SK-N-SH treated with all-trans-retinoic acid at 6 μM for 48 hours (cell line): Measurements from ENCODE around the gene TMEM200B.
"Not testable (repeated sequence)": the region's sequence is repeated elsewhere in the genome, so short reads cannot be mapped to it uniquely, and the experiment has no call there.

ENCODE experiments used
- ATAC-seq: fragments of 200-7000 bp; cut with Tn5 transposase; 3 replicates; pipeline ENCODE4 v1.9.1; 2020; ENCODE audit warnings: mild to moderate bottlenecking, moderate library complexity
- BACH2 ChIP-seq: fragments of 250-450 bp; sonication (Bioruptor Pico); IDR thresholded peaks from 2 replicates; pipeline ENCODE4 v1.9.0; 2021; ENCODE audit warnings: mild to moderate bottlenecking, borderline replicate concordance
- CREB5 ChIP-seq: fragments of 250-450 bp; sonication (Bioruptor Pico); IDR thresholded peaks from 2 replicates; pipeline ENCODE4 v1.5.1; 2020; ENCODE audit warnings: low read depth, mild to moderate bottlenecking, moderate library complexity
- CSDC2 ChIP-seq: fragments of 250-450 bp; sonication (Bioruptor Pico); IDR thresholded peaks from 2 replicates; pipeline ENCODE4 v1.5.0; 2020; ENCODE audit warnings: mild to moderate bottlenecking, moderate library complexity
- CSRNP3 ChIP-seq: fragments of 250-450 bp; sonication (Bioruptor Pico); IDR thresholded peaks from 2 replicates; pipeline ENCODE4 v1.5.1; 2021; ENCODE audit warnings: mild to moderate bottlenecking, moderate library complexity
- ESRRG ChIP-seq: fragments of 250-450 bp; sonication (Bioruptor Pico); IDR thresholded peaks from 2 replicates; pipeline ENCODE4 v1.6.1; 2021; ENCODE audit warnings: mild to moderate bottlenecking
- GLIS3 ChIP-seq: fragments of 250-450 bp; sonication (Bioruptor Pico); IDR thresholded peaks from 2 replicates; pipeline ENCODE4 v1.5.0; 2020; ENCODE audit warnings: mild to moderate bottlenecking, moderate library complexity
- ISL1 ChIP-seq: fragments of 250-450 bp; sonication (Bioruptor Pico); IDR thresholded peaks from 2 replicates; pipeline ENCODE4 v2.1.2; 2022; ENCODE audit warnings: mild to moderate bottlenecking, moderate library complexity
- OSR1 ChIP-seq: fragments of 250-450 bp; sonication (Bioruptor Pico); IDR thresholded peaks from 2 replicates; pipeline ENCODE4 v1.8.0; 2022; ENCODE audit warnings: moderate library complexity, mild to moderate bottlenecking, inconsistent platforms
- PATZ1 ChIP-seq: fragments of 250-450 bp; sonication (Bioruptor Pico); IDR thresholded peaks from 2 replicates; pipeline ENCODE4 v1.8.0; 2020; ENCODE audit warnings: mild to moderate bottlenecking, moderate library complexity, borderline replicate concordance
- POU6F1 ChIP-seq: fragments of 250-450 bp; sonication (Bioruptor Pico); IDR thresholded peaks from 2 replicates; pipeline ENCODE4 v1.8.0; 2021; ENCODE audit warnings: low read depth, mild to moderate bottlenecking, moderate library complexity, borderline replicate concordance
- SNAI2 ChIP-seq: fragments of 250-450 bp; sonication (Bioruptor Pico); IDR thresholded peaks from 2 replicates; pipeline ENCODE4 v1.5.0; 2020; ENCODE audit warnings: mild to moderate bottlenecking, moderate library complexity
- TCF4 ChIP-seq: fragments of 250-450 bp; sonication (Bioruptor Pico); IDR thresholded peaks from 2 replicates; pipeline ENCODE4 v1.8.0; 2021; ENCODE audit warnings: mild to moderate bottlenecking, moderate library complexity, borderline replicate concordance
- TOX ChIP-seq: fragments of 250-450 bp; sonication (Bioruptor Pico); IDR thresholded peaks from 2 replicates; pipeline ENCODE4 v1.8.0; 2021; ENCODE audit warnings: mild to moderate bottlenecking, moderate library complexity, borderline replicate concordance
- ZFP3 ChIP-seq: fragments of 250-450 bp; sonication (Bioruptor Pico); IDR thresholded peaks from 2 replicates; pipeline ENCODE4 v1.5.0; 2020; ENCODE audit warnings: mild to moderate bottlenecking, moderate library complexity
- ZFP30 ChIP-seq: fragments of 450-650 bp; formaldehyde crosslinking; IDR thresholded peaks from 2 replicates; pipeline ENCODE4 v1.5.0; 2022; ENCODE audit warnings: mild to moderate bottlenecking, moderate library complexity
- ZNF565 ChIP-seq: fragments of 450-650 bp; formaldehyde crosslinking; conservative IDR thresholded peaks from 2 replicates; pipeline ENCODE4 v1.5.0; 2020; ENCODE audit warnings: low read depth, mild to moderate bottlenecking, moderate library complexity
- ZNF8 ChIP-seq: fragments of 450-650 bp; formaldehyde crosslinking; IDR thresholded peaks from 2 replicates; pipeline ENCODE4 v1.5.0; 2020; ENCODE audit warnings: mild to moderate bottlenecking, moderate library complexity

The TMEM200B gene

GRCh38 chr1:29082519-29082918 is 41.2 kb downstream of the TMEM200B start:
- TF ChIP-seq ZFP3 (CRISPR knock-in tag) (no peak), CSDC2 (CRISPR knock-in tag) (no peak), GLIS3 (no peak), BACH2 (CRISPR knock-in tag) (no peak), TCF4 (CRISPR knock-in tag) (no peak), TOX (CRISPR knock-in tag) (no peak), OSR1 (CRISPR knock-in tag) (no peak), ZNF8 (no peak), SNAI2 (no peak), ISL1 (CRISPR knock-in tag) (no peak)
- no peak for ATAC-seq

- no peak for TF ChIP-seq POU6F1 (CRISPR knock-in tag)
- TF ChIP-seq ESRRG (CRISPR knock-in tag), result no peak
- no peak for TF ChIP-seq ZNF565 (CRISPR knock-in tag)
- no peak for TF ChIP-seq BACH2 (CRISPR knock-in tag)
- no peak for TF ChIP-seq PATZ1 (CRISPR knock-in tag)
- TF ChIP-seq TCF4 (CRISPR knock-in tag), result no peak
- TF ChIP-seq CREB5 (CRISPR knock-in tag), result no peak
- no peak for TF ChIP-seq TOX (CRISPR knock-in tag)
- ATAC-seq, result no peak
Measured at GRCh38 chr1:29081201-29081600, 42.5 kb downstream of the TMEM200B start.

- ATAC-seq, result not testable (repeated sequence)
Measured at GRCh38 chr1:29079916-29080629, 43.6 kb downstream of the TMEM200B start.

- no peak for ATAC-seq
- TF ChIP-seq ZFP30 (no peak), ESRRG (CRISPR knock-in tag) (no peak), OSR1 (CRISPR knock-in tag) (no peak), GLIS3 (no peak), TCF4 (CRISPR knock-in tag) (no peak), CSRNP3 (CRISPR knock-in tag) (no peak), POU6F1 (CRISPR knock-in tag) (no peak)
Measured at GRCh38 chr1:29077155-29077554, 46.5 kb downstream of the TMEM200B start.
